HepG2 (cell line): Measurements from ENCODE around the gene ALOX5. TPM values are rescaled to one million over a fixed set of nuclear protein-coding genes. Genes with fewer than 3 reads are reported as not detected.

ENCODE experiments used
- ATAC-seq: fragments of 200-7000 bp; cut with Tn5 transposase; 3 replicates; pipeline ENCODE4 v1.9.1; 2020; ENCODE audit warnings: mild to moderate bottlenecking, moderate library complexity
- BruUV-seq: library from RNA; stranded (reverse); fragments of 400-500 nt; replicated peaks from 2 replicates; lab custom pipeline; 2021; lab: Mats Ljungman, UMichigan
- CTCF ChIA-PET: fragments of 300-600 bp; formaldehyde crosslinking; extraction: SDS; loops from one replicate; lab custom pipeline; 2021; ENCODE audit warnings: low total read pairs, inconsistent platforms, low intra/inter-chr PET ratio; lab: Yijun Ruan, JAX
- POLR2A ChIA-PET: fragments of 350-600 bp; sonication (Branson Sonifier 250); formaldehyde crosslinking; loops from one replicate; lab custom pipeline; 2020; ENCODE audit warnings: antibody characterized with exemption, inconsistent platforms; lab: Yijun Ruan, JAX
- DNase-seq: peaks from one replicate; pipeline ENCODE4 v3.0.0-alpha.2; 2015; ENCODE audit warnings: low spot score
- FAIRE-seq: peaks from 3 replicates; lab custom pipeline; 2011; peaks lifted over from hg19 to GRCh38; lab: Jason Lieb, UNC
- H2AFZ ChIP-seq: one replicate; pipeline ENCODE4 v1.6.1; 2011; ENCODE audit warnings: low read length, inconsistent platforms
- H3K27ac ChIP-seq: fragments of 300-600 bp; 3 replicates; pipeline ENCODE4 v1.8.0; 2011; ENCODE audit warnings: mixed run types, mild to moderate bottlenecking, mixed read lengths, low read length, inconsistent platforms; ENCODE audit not compliant: insufficient read depth; ENCODE audit errors: extremely low read length
- H3K27me3 ChIP-seq, 2 experiments: fragments of 200-600 bp in 1 of 2; 2 replicates in 1 of 2; 3 replicates in 1 of 2; pipeline versions ENCODE4 v1.6.0 to v1.8.0; 2011; ENCODE audit warnings: low read length in 2 of 2, mild to moderate bottlenecking in 2 of 2, moderate library complexity in 2 of 2, inconsistent platforms in 1 of 2; ENCODE audit not compliant: insufficient read depth in 2 of 2, control insufficient read depth in 1 of 2
- H3K36me3 ChIP-seq, 2 experiments: fragments of 200-600 bp in 1 of 2; replicated peaks in 1 of 2; 2 replicates in 1 of 2; 3 replicates in 1 of 2; pipeline versions ENCODE4 v1.5.1 to v1.8.0; 2011; ENCODE audit warnings: low read length in 2 of 2, inconsistent platforms in 1 of 2; ENCODE audit not compliant: insufficient read depth in 2 of 2, control insufficient read depth in 1 of 2
- H3K4me1 ChIP-seq: 2 replicates; pipeline ENCODE4 v1.5.1; 2012; ENCODE audit warnings: low read length, inconsistent platforms; ENCODE audit not compliant: insufficient read depth
- H3K4me2 ChIP-seq: 2 replicates; pipeline ENCODE4 v1.6.0; 2011; ENCODE audit warnings: low read depth, low read length, inconsistent platforms
- H3K4me3 ChIP-seq, 3 experiments: fragments of 200-600 bp in 1 of 3; sonication (generic), shearing (Covaris generic) in 1 of 3; replicated peaks in 1 of 3; 2 replicates each; pipeline ENCODE4 v1.5.1; 2011 to 2016; ENCODE audit warnings: low read length in 3 of 3, inconsistent platforms in 2 of 3, low read depth in 2 of 3, mild to moderate bottlenecking in 2 of 3, control low read depth in 1 of 3, mixed read lengths in 1 of 3; ENCODE audit not compliant: insufficient read depth in 1 of 3
- H3K79me2 ChIP-seq: one replicate; pipeline ENCODE4 v1.6.1; 2011; ENCODE audit warnings: low read length, inconsistent platforms; ENCODE audit not compliant: insufficient read depth
- H3K9ac ChIP-seq: 2 replicates; pipeline ENCODE4 v1.6.0; 2011; ENCODE audit warnings: mild to moderate bottlenecking, low read depth, low read length, inconsistent platforms; ENCODE audit not compliant: insufficient read depth
- H3K9me3 ChIP-seq: 2 replicates; pipeline ENCODE4 v1.5.1; 2012; ENCODE audit warnings: mild to moderate bottlenecking, low read length
- H4K20me1 ChIP-seq: 2 replicates; pipeline ENCODE4 v1.6.0; 2011; ENCODE audit warnings: inconsistent platforms, mild to moderate bottlenecking, low read length, moderate library complexity; ENCODE audit not compliant: insufficient read depth
- AFF4 ChIP-seq: sonication (generic); formaldehyde crosslinking; IDR thresholded peaks from 2 replicates; pipeline ENCODE4 v1.4.0; 2020; ENCODE audit warnings: missing genetic modification reagents
- KMT2A ChIP-seq: sonication (generic); formaldehyde crosslinking; IDR thresholded peaks from 2 replicates; pipeline ENCODE4 v1.4.0; 2020; ENCODE audit warnings: missing genetic modification reagents
- PHF5A ChIP-seq: IDR thresholded peaks from one replicate; pipeline ENCODE4 v1.6.1; 2018; ENCODE audit warnings: low read depth, missing genetic modification reagents; ENCODE audit not compliant: unreplicated experiment
- ZNF546 ChIP-seq: sonication (generic); formaldehyde crosslinking; conservative IDR thresholded peaks from 2 replicates; pipeline ENCODE4 v1.8.1; 2023; ENCODE audit warnings: mild to moderate bottlenecking, missing genetic modification reagents
- WGBS: methylation state at CpG from one replicate; pipeline ENCODE4 v1.1.6; 2017; ENCODE audit warnings: low lambda C conversion rate; 5-methylcytosine and 5-hydroxymethylcytosine counted together
- in situ Hi-C: cut with HindIII; loops from 2 replicates; pipeline ENCODE4 v1.10.0; 2017; ENCODE audit warnings: low pct_unique_long_range_greater_than_20kb; ENCODE audit not compliant: extremely low pct_ligation_motif_present
- intact Hi-C: fragments of 100-400 bp; cut with micrococcal nuclease; formaldehyde crosslinking; loops from one replicate; pipeline ENCODE4 v1.10.0; 2022; ENCODE audit not compliant: unreplicated experiment
- polyA plus RNA-seq, 8 experiments: library from polyadenylated mRNA; depleted of rRNA in 3 of 8; stranded (reverse) in 7 of 8; unstranded in 1 of 8; fragments of >200 nt; fragmentation: Illumina TruSeq in 4 of 8; extraction: Trizol in 4 of 8; gene quantifications; 2 replicates each; pipeline versions ENCODE4 v1.2.1 to v1.2.3, GENCODE V29; 2011 to 2016; ENCODE audit warnings: low read depth in 4 of 8, missing spikeins in 1 of 8, mixed read lengths in 1 of 8; ENCODE audit not compliant: insufficient read depth in 1 of 8
- total RNA-seq, 5 experiments: library from RNA; depleted of rRNA; stranded (reverse); fragments of >200 nt; fragmentation: Illumina TruSeq; extraction: Trizol; gene quantifications; 2 replicates each; pipeline ENCODE4 v1.2.3, GENCODE V29; 2016; ENCODE audit warnings: low read depth in 1 of 5

The ALOX5 gene
- total and polyA plus RNA-seq, 2 of the 13 experiments (the other 11 are each of a cell fraction or from before 2014, with no cell fraction given), result 0.04 TPM; not detected in 1

- CTCF ChIA-PET, result no interaction called here
- Histone ChIP-seq H3K36me3 (no peaks in the 10 kb centered on the region), H3K27ac (no peak overlapping the region), H4K20me1 (no peaks in the 10 kb centered on the region), H3K9me3 (no peaks in the 10 kb centered on the region), H3K4me2 (no peak overlapping the region), H3K4me3 (no peak overlapping the region), H3K4me1 (no peaks in the 10 kb centered on the region), H3K27me3 (peaks cover 0 to 2% of the 10 kb centered on the region in 2 experiments; a peak in 1 of 5 replicates), H3K79me2 (no peaks in the 10 kb centered on the region), H3K9ac (no peak overlapping the region), H2AFZ (no peak overlapping the region)
- in situ Hi-C loops, result loop anchor here (10.0 to 25.0 kb wide), 2 partner anchors 210 to 433 kb away; partner anchors contain the start of gene ZNF22
- no peak for TF ChIP-seq KMT2A (CRISPR knock-in tag)
- TF ChIP-seq PHF5A, result no peak
- no peak for TF ChIP-seq AFF4 (CRISPR knock-in tag)
- TF ChIP-seq ZNF546 (CRISPR knock-in tag), result no peak
- ATAC-seq (peak; percentile 36), FAIRE-seq (no peak), DNase-seq (no peak)
- POLR2A ChIA-PET, result no interaction called here
- no TSS peak for BruUV-seq
- intact Hi-C loops, result loop anchor here (10.0 kb wide), 1 partner anchor 440 kb away; the partner anchor contains the start of gene ZNF22
- 62% methylated on average over 13 of the region's 19 CpGs for WGBS
Observed at GRCh38 chr10:45444976-45445898, 71.2 kb downstream of the ALOX5 start.
